Right renal pelvis (tissue), 4 donors: ENCODE data around the gene TIGD7. TPM values are rescaled to one million over a fixed set of nuclear protein-coding genes. Genes with fewer than 3 reads are reported as not detected.
A peak's percentile ranks its signal among the peaks of the same experiment; 100 is the strongest.

ENCODE experiments used
- DNase-seq, 4 donors: peaks; one replicate each; pipeline ENCODE4 v3.0.0-alpha.2; 2013; ENCODE audit warnings: low read depth in 4 of 4, low spot score in 3 of 4, missing footprints in 1 of 4
- polyA plus RNA-seq, 4 donors: library from polyadenylated mRNA; unstranded; fragments of 120-200 nt; gene quantifications; one replicate each; pipeline ENCODE4 v1.2.1, GENCODE V29; 2013; ENCODE audit not compliant: insufficient read length in 4 of 4

The TIGD7 gene
- 10 to 100 TPM; 11.8 to 14.6 (median 12.8) TPM for polyA plus RNA-seq

DNA sequence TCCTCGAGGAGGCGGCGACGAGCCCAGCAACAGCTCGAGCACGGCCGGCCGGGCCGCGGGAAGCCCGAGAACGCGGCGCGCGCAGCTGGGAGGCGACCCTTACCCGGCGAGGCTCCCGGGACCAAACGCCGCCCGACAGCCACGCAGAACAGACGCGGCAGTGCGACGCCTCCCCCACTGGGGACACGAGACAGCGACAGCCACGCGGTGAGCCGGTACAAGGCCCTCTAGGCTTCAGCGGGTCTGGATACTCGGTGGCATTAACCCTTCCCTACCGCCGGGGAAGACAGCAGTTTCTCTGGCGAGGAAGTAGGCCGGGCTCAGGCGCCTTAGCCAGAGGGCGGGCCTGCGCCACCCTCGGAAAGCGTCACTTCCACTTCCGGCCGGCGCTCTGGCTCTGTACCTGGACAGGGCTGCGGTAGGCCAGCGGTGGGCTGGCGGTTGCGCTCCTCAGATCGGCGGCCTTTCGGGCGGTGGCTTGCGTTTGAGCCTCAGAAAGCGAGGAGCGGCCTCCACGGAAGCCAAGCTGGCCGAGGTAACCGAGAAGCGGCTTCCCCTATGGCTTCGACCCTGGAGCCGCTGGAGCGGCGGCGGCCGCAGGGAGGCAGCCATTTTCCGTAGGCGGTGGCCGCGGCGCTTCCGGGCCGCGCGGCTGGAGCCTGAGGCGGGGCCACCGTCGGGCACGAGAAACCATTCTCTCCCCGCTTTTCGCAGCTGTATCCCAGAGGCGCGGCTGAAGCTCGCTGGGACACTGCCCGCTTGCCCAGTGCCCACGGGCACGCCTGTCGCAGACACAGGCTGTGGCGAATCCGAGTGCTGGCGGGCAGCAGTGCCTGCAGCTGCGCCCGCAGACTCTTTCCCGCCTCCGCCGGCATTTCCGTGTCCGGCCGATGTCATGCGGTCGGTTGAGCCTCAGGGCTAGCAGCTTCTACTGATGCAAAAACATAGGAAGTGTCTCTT is at the start of gene TIGD7, which contains the start of gene ZNF75A:
Gene TIGD7 (minus strand): TSS at position 322 of the 960 bp plus-strand sequence. CDS start 4,816 bp downstream, outside the sequence.
Gene ZNF75A (plus strand): TSS at position 389 of the 960 bp plus-strand sequence. CDS start 2,932 bp downstream, outside the sequence.
- peak; percentile 78 to 87 (median 82) for DNase-seq

GRCh38 chr16:3349175-3349574 is 43.9 kb upstream of the TIGD7 start:
- DNase-seq = no peak

- no peak for DNase-seq
Observed at GRCh38 chr16:3348547-3349167, 43.4 kb upstream of the TIGD7 start.

GRCh38 chr16:3347586-3347985 is 42.4 kb upstream of the TIGD7 start:
- no peak for DNase-seq

GRCh38 chr16:3346041-3346440 is 40.8 kb upstream of the TIGD7 start:
- no peak for DNase-seq

GRCh38 chr16:3328643-3329042 is 23.4 kb upstream of the TIGD7 start:
- DNase-seq = no peak

GRCh38 chr16:3328104-3328503 is 22.9 kb upstream of the TIGD7 start:
- no peak for DNase-seq

DNA sequence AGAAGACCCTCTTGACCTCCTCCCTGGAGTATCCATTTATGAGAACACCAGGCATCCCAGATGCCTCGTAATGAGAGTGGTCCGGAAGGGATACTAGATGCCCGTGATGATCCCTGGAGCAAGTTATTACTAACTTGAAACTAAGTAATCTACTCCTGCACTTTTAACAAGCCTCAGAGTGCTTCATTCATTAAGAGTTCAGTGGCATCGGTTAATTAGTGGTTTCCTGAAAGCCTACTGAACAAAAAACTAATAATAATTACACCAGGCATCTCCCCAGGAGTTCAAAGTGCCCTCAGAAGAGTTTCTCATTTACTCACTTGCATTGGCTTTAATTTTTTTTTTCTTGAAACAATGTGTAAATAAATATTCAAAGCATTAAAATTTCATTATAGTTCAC is 22.3 kb upstream of the TIGD7 start:
- DNase-seq = no peak

- DNase-seq = no peak
Observed at GRCh38 chr16:3321816-3322215, 16.6 kb upstream of the TIGD7 start.

- DNase-seq = no peak
Observed at GRCh38 chr16:3317315-3317999, 12.2 kb upstream of the TIGD7 start.

GRCh38 chr16:3311496-3311895 is 6.3 kb upstream of the TIGD7 start:
- no peak for DNase-seq

- no peak for DNase-seq
Observed at GRCh38 chr16:3306078-3306477, 848 bp upstream of the TIGD7 start.

GRCh38 chr16:3304370-3304769 is 860 bp downstream of the TIGD7 start:
- no peak for DNase-seq

- no peak for DNase-seq
Observed at GRCh38 chr16:3295783-3296182, 9.4 kb downstream of the TIGD7 start.

- DNase-seq = no peak
Observed at GRCh38 chr16:3295209-3295608, 10.0 kb downstream of the TIGD7 start.

DNA sequence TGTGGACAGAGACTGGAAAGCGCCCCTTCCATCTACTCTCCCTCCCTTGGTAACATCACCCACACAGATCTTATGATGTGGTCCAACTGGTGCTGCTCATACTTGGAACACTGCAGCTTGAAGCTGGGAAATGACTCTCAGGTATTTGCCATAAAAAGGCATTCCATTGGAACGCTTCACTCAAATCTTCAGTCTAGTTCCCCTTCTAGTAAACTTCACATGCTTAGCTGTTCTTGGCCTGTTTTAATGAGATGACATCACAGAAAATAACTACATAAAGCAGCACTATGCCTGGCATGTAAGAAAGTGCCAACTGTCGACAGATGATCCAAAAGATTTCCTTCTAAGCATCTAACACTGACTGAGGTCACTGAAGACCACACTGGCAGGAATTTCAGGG is 12.6 kb downstream of the TIGD7 start:
- no peak for DNase-seq

DNA sequence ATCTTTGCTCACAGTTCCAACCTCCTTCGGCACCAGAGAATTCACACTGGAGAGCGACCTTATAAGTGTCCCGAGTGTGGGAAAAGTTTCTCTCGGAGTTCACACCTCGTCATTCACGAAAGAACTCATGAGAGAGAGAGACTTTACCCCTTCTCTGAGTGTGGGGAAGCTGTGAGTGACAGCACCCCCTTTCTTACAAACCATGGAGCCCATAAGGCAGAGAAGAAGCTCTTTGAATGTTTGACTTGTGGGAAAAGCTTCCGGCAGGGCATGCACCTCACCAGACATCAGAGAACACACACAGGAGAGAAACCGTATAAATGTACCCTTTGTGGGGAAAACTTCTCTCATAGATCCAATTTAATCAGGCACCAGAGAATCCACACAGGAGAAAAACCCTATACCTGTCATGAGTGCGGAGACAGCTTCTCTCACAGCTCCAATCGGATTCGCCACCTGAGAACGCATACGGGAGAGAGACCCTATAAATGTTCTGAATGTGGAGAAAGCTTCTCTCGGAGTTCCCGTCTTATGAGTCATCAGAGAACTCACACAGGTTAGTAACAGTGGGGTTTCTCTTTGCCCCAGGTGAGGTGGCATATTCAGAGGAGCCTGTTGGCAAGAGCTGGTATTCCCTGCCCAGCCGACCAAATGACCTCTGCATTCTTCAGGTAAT is 15.1 kb downstream of the TIGD7 start:
- no peak for DNase-seq

- no peak for DNase-seq
Observed at GRCh38 chr16:3285131-3285530, 20.1 kb downstream of the TIGD7 start.

GRCh38 chr16:3283543-3284447 is 21.4 kb downstream of the TIGD7 start:
- DNase-seq = no peak
